Right lung (tissue), 5 donors: ENCODE measurements around the gene TSPAN1. TPM values are rescaled to one million over a fixed set of nuclear protein-coding genes. Genes with fewer than 3 reads are reported as not detected.

Source experiments
- DNase-seq, 2 donors: peaks; one replicate each; pipeline ENCODE4 v3.0.0-alpha.2; 2013
- polyA plus RNA-seq, 5 donors: library from polyadenylated mRNA; unstranded; fragments of 120-200 nt; gene quantifications; one replicate each; pipeline versions ENCODE4 v1.2.1 to v1.2.3, GENCODE V29; 2013; ENCODE audit warnings: inconsistent platforms in 1 of 5, low replicate concordance in 1 of 5; ENCODE audit not compliant: insufficient read length in 5 of 5, insufficient read depth in 1 of 5

Gene TSPAN1
- polyA plus RNA-seq, 5 donors: 2.0 to 15.0 (median 8.9) TPM

DNA sequence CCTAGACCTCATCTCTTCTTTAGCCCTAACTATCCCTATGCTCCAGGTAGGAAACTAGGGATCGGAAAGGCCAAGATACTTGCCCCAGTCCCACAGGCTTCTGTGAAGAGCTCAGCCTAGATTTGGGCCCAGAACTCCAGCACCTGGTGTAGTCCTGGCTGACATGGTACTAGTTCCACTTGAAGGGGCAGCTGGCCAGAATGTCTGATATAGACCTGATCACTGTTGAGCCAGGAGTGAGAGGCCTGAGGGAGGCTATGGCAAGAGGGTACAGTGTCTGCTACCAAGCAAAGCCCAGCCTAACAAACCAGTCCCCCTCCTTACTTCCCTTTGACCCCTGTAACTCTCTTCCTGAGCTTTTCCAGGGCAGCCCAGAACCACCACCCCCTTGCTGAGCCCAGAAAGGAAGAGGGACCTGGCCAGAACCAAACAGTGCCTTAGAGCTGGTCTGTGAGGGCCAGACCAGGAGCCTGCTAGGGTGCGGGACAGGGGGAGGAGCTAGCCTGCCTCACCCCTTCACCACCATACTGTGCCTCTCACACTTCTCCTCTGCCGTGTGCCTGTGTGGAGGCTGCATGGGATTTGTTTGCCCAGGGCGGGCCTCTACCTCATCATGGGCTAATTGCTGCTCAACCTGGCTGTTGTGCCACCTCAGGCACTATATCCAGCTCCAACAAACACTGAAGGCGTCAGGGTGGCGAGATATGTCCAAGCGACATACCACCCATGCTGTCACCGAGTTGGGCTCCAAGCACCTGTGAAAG lies 12.4 kb downstream of the TSPAN1 start:
- DNase-seq: no peak

DNA sequence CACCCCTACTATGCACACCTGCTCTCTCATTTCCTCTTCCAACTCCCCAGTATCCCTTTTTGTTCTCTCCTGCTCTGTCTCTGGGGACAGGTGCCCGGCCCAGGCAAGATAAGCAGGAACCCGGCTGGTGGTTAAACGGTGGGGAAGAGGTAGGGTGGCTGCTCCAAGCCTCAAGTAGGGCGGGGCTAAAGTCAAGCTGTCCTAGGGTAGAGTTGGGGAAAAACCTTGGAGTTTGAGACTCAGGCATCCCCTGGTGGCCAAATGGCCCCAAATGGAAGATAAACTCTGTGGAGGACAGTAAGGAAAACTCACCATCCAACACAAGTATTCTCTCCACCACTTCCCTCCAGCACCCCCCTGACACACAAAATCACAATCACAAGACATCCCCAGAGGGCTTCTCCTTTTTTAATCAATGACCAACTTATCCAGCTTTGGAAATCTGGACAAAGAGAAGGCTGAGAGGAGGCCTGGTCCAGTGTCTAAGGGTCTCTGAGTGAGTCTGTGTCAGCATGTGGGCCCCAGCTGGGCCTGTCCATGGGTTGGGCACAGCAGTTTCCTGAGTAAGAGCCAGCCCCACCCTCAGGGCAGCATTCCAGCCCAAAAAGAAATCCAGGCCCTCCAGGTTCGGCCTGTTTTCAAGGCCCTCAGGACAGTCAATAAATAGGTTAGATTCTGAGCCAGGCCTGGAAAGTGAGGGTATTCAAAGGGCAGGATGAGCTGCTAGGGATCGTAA lies 13.6 kb downstream of the TSPAN1 start:
- DNase-seq: no peak

DNA sequence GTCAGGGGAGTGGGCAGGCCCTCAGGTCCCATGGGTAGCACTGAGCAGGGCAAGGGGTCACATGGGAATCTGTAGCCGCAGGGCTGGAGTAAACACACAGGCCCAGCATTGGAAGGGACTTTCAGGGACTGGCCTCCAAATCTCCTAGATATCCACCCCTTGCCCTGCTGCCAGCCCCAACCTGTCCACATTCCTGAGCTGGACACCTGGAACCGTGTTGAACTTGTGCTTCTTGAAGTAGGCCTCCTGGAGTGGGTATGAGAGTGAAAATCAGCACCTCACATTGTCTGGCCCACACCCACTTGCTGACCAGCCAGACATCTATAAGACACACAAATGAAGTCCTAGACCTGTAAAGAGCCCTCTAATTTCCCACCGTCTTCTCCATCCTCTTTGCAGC lies 15.7 kb downstream of the TSPAN1 start:
- DNase-seq: no peak

DNA sequence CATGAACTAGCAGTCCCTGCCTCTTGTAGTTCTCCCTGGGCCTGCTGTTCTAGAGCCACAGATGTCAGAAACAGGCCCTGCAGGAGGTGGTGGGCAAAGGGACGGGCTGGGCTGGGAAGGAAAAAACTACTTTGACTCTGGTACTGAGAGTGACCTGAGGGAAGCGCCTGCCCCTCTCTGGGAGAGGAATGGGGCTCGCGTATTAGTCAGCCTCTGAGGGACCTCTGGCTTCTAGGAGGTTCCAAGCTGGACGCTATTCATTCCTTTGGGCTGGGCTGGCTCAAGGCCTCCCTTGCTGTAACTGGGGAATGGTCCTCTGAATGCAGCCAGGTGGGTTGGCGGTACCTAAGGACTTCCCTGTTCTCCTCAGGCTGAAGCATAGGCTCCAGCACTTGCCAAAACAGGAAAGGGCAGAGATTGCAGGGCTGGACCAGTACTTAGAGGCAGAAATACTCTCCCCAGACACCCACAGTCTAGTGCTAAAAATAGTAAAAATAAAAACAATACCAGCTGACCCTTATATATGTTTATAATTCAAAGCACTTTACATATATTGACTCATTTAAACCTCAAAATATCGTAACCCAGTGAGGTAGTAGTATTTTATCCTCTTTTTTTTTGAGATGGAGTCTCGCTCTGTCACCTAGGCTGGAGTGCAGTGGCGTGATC lies 16.3 kb downstream of the TSPAN1 start:
- no peak for DNase-seq

DNA sequence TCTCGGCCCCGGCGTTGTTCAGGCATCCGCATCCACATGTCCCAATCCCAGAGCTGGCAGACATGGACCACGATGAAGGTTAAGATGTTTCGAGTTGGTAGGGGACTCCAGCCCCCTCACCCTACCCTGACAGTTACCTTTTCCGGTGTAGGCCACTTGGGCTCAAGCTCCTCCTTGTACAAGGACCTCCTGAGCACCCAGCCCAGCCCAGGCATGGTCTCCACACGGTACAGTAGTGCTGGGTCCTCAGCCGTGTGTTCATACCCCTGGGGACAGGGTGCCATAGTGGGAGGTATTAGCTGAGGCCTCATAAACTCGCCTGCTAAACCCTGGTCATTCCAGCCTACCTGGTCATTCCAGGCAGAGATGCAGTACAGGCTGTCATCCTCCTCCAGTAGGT lies 17.3 kb downstream of the TSPAN1 start:
- no peak for DNase-seq

DNA sequence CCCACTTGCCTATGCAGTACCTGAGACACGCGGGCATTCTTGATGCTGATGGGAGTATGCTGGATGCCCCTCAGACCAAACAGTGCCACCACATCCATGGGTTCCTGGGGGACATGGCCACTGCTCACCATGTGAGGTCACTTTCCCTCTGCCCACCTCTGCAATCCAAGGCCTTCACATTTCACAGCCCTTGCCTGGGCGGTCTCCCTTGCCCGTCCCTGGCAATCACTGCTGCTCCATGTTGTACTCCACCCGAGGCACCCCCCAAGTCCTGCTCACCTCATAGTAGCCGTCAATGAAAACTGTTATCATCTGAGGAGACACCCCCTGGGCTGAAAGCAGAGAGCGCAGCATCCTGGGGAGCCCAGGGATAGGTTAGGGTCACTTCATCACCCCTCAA lies 18.4 kb downstream of the TSPAN1 start:
- no peak for DNase-seq

DNA sequence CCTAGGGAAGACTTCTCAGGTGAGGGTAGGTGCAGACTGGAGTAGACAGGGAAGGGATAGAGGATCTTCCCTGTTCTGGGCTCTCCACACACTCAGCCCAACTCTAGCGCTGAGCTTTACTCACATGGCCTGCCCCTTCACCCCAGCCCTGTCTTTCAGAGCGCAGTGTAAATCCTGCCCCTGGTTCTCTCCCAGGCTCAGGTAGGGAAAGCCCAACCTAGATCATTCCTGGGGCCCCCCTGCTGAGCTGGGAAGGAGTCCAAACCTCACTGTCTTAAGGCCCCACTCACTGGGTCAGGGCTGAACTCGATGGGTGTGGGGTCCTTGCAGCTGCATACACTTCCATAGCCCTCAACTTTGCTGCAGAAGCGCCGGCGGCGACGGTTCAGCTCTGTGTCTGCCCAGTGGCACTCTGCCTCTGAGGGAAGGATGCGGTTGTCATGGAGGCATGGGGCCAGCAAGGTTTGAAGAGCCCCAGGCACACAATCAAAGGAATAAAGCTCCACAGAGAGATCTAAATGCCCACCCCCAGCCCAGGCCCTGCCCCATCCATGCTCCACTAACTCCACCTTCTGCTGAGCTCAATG lies 19.2 kb downstream of the TSPAN1 start:
- DNase-seq: no peak

DNA sequence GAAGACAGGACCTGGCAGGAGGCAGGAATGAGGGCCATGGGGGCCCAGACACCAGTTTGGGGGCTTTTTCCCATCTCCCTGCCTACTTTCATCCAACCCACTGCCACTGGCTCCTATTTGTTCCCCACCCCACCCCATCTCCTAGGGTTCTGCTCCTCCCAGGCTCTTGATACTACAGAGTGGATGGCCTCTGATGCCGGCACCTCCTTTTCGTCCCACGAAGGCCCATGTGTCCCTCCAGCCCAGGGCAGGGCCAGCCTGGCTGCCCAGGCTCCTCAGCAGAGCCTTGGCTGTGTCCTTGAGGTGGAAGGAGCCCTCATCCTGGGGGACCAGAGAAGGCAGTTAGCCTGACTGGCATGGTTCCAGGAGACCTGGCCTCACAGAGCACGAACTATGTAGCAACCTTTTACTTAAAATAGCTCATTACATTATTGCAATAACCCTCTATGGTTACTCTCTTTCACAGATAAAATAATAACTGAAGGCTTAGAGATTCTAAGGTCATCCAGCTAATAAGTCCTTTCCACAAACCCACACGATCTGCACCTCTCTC lies 19.8 kb downstream of the TSPAN1 start:
- no peak for DNase-seq

DNA sequence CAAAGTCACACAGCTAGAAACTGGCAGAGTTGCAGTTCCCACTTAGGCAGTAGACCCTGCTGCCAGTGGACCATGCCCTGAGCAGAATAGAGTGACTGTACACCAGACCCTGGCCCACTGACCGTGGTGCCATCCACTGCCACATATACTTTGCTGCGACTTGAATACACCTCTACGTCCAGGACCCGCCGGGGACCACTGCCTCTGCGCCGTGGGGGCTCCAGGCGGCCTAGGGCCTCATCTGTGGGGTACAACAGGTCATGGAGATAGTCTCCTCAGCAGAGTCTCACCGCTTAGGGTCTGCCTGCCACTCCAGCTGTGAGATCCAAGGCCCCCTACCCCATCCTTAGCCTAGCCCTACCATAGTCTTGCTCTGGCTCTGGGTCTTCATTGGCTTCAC lies 21.7 kb downstream of the TSPAN1 start:
- DNase-seq: no peak

DNA sequence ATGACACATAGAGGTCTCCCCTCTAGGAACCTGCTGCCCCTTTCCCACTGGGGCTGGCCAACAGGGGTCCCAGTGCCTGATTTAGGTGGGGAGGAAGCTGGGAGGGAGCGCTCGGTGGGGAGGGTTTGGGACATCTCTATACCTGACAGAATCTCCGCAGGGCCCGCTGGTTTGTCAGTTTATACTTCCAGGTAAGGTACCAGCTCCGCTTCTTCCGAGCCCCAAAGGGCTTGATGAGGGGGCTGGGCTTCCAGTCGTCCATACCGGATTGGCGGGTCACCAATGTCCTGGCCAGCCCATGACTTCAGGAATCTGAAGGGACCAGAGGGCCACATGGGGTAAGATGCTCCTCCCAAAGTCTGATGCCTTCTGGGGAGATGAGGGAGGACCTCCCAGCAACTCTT lies 22.7 kb downstream of the TSPAN1 start:
- no peak for DNase-seq

DNA sequence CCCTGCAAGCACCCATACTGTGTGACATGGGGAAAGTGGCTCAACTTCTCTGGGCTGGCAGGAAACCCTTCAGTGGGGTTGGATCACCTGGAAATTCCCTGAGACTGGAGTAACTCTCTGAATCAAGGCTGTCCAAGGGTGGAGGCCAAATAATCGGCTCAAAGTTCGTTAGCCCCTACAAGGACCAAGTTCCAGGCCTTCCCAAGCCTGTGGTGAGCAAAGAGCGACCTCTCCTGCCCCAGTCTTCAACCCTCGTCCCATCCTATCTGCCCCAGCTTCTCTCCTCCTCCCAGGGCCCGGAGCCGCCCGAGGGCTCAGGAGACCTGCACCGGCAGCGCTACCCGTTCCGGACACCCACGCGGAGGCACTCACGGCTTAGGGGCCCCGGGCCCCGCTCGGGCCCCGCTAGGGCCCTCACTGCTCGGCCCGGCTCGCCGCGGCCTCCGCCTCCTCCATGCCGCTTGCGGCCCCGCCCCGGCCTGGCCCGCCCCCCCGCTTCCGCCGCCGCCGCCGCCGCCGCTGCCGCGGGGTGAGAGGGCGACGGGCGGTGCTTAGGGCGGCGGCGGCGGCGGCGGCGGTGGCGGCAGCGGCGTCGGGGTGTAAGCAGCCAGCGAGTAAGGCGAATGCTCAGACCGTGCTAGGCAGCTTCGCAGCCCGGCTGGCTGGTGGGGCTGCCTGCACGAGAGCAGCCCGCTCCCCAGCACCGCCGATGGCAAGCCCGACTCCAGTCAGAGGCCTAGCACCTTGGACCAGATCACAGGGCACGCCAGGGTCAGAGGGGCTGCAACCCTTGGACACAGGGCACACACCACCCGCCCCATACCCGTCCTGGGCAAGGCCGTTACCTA lies 23.3 kb downstream of the TSPAN1 start, which contains the start of gene POMGNT1:
Gene POMGNT1, minus strand, starts transcription at position 471 of the 848 bp plus-strand sequence. CDS start 613 bp downstream, outside the sequence.
- DNase-seq: peak in 1 of 2 donors; percentile 45

DNA sequence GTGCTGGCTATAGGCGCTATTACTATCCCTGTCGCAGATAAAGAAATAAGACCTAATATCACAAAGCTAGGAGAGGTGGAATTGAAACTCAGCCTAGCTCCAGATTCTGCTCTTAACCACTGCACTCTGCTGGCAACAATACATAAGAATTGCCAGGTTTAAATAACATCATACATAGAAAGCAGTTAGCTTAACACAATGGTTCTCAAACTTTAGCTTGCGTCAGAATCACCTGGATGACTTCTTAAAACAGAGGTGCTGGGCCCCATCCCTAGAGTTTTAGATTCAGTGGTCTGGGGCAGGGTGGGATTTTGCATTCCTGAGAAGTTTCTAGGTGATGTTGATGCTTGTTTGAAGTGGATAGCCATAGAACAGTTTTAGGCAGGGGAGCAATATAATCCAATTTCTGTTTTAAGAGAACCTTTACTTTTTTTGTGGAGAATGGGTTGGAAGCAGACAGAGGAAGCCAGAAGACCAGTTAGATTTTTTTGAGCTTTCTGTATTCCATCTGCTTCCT lies 24.4 kb downstream of the TSPAN1 start:
- DNase-seq: no peak

DNA sequence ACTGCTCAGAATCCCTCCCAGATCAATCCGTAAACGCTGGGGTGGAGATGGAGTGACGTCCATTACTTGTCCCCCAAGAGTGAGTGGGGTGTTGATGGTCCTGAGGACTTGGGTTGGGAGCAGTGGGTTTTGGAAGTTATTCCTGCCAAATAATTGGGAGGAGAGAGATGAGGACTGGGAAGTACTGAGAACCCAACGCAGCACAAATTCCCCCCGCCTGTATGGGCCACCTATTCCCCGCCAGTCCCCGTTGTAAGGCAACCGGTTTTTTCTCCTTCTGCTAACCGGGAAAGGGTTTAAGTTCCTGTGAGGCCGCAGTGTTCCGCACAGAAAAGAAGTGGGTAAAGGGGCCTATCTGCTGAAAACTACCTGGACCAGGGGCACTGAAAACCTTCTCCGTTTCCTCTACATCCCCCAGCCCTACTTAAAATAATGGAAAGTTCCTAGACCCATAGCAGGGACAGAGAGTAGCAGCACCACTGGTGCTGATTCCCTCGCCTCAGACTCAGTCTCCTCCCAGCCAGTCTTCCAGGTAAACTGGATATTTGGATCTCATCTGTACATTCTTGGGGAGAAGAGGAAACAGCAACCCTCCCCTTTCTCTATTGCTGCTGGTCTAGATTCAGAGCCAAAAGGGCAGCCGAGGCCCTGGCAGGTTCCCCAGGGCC lies 29.0 kb downstream of the TSPAN1 start:
- no peak for DNase-seq

DNA sequence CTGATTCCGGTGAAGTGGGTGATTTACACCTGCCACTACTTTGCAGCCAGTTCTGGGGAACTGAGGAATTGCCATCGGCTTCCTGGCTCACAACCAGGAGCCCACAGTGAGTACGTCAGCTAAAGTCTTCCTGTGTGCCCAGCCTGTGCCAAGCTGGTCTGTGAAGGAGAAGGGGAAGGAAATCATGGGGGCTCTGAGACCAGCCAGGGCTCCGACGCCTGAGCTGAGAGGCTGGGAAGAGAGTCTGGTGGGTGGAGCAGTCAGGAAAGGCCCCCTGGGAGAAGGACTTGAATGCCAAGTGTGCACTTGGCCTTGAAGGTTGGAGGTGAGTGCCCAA lies 29.5 kb downstream of the TSPAN1 start:
- no peak for DNase-seq

DNA sequence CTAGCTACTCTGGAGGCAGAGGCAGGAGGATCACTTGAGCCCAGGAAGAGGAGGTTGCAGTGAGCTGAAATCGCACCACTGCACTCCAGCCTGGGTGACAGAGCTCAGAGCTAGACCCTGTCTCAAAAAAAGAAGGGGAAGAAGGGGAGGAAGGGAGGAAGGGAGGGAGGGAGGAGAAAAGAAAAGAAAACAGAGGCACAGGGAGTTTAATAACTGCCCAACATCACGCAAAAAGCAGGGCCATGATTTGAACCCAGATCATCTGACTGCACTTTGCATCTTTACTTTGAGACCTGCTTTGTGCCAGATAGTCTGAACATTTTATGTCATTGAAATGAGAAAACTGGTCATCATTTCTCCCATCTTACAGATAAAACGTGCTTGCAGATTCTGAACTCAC lies 30.3 kb downstream of the TSPAN1 start:
- no peak for DNase-seq

DNA sequence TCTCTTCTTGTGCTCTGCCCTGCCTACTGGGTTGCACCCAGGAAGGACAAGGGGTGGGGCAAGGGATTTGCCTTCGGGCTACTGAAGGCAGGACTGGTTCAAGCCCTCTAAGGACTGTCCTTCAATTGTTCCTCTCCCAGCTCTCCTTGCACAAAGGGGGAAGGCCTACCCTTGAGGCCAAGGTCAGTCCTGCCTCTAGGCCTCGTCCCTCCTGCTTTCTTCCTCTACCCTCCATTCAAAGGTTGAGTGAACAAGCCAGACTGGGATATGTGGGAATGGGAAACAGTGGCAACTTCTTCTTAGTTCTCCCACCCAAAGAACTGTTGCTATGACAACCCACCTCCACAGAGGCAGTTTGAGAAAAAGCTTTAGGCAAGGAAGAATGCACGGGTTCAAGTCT lies 30.9 kb downstream of the TSPAN1 start:
- DNase-seq: no peak

DNA sequence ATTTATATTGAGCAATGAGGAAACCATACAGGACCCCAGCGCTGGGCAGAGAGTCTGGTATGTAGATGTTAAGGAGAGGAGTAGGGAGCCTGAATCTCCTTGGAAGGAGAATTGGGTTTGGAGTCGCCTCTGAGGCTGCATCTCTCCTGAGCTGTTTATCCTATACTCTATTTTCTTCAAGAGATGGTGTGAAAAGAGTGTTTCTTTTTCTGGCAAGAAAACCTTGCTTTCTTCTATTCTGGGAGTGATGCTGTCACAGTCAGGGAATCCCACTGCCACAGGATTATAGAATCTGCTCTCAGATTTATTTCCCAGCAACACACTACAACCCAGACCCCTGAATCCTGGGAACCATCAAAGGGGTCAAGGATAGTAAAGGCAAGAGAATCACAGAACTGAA lies 31.5 kb downstream of the TSPAN1 start:
- DNase-seq: no peak

DNA sequence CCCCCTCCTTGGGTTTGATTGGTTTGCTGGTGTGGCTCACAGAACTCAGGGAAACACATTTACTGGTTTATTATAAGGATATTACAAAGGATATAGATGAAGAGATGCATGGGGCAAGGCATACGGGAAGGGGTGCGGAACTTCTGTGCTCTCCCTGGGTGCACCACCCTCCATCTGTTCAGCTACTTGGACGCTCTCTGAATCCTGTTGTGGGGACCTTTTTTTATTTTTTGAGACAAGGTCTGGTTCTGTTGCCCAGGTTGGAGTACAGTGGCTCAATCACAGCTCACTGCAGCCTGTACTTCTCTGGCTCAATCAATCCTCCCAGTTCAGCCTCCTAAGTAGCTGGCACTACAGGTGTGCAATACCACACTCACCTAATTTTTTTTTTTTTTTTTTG lies 35.7 kb downstream of the TSPAN1 start:
- no peak for DNase-seq

DNA sequence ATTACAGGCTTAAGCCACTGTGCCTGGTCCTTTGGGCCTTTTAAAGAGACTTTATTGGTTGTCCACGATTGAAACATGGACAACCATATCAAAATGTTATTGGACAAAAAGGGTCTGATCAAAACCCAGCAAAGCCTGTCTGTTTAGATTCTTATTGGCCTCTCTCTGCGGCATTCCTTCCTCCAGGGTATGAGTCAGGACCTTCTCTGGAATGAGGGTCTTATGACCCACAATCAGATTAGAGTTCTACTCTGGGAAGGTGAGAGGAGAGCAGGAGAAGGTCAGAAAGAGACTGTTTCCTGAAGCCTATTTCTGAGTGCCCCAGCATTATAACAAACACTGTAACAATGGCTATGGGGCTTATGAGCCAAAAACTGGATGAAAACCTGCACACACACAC lies 36.2 kb downstream of the TSPAN1 start:
- no peak for DNase-seq

DNA sequence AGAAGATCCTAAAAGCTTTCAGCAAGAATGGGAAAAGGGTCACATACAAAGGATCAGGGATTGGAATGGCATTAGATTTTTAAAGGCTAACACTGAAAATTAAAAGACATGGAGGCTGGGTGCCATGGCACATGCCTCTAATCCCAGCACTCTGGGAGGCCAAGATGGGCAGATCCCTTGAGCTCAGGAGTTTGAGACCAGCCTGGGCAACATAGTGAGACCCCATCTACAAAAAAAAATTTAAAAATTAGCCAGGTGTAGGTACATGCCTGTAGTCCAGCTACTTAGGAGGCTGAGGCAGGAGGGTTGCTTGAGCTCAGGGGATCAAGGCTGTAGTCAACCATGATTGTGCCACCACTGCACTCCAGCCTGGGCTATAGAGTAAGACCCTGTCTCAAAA lies 40.6 kb downstream of the TSPAN1 start:
- DNase-seq: no peak
